NCI-H2196 (cell line): ENCODE data around the gene CTAGE8.
"Not testable (repeated sequence)": the region's sequence is repeated elsewhere in the genome, so short reads cannot be mapped to it uniquely, and the experiment has no call there.

Source experiments
- DNase-seq: peaks from one replicate; lab custom pipeline; 2025; ENCODE audit not compliant: unreplicated experiment; lab: John Stamatoyannopoulos, UW

CTAGE8 gene

DNA sequence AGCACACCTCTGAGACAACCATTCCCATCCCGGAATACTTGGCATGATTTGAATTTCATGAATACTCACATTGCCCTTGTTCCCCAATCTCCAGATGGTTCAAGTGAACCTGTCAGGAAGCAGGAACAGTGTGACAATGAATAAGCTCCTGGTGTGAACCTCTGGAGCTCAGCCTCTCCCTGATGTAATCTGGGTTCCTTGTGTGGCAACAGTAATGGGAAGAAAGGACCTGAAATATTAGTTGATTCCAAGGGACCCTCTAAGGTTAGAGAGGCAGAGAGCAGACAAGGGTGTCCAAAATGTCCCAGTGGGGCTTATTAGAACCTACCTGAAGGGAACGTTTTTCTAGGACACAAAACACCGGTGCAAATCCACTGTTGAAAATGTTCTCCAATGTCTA is 13.0 kb downstream of the CTAGE8 start:
- no peak for DNase-seq

- no peak for DNase-seq
Measured at GRCh38 chr7:144255471-144255897, 13.6 kb downstream of the CTAGE8 start.

GRCh38 chr7:144252307-144252706 is 16.8 kb downstream of the CTAGE8 start:
- not testable (repeated sequence) for DNase-seq

- DNase-seq: not testable (repeated sequence)
Measured at GRCh38 chr7:144247674-144248330, 21.3 kb downstream of the CTAGE8 start.

DNA sequence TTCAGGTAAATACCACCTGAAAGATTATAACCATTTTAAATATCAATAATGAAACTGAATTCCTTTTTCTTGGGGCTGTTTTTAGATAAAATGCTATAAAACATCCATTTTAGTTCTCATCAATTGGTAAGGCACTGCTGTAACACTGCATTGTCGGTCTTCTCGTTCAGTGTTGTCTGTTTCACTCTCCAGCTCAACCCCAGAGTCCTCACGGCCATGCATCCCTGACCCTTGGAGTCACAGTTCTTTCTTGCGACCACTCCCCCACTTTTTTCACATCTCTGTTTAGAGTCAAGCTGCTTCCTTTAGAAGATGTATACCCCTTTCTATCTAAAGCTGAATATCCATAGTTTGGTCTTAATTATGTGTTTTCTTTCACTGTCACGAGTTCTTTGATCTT is 22.1 kb downstream of the CTAGE8 start:
- DNase-seq: not testable (repeated sequence)

DNA sequence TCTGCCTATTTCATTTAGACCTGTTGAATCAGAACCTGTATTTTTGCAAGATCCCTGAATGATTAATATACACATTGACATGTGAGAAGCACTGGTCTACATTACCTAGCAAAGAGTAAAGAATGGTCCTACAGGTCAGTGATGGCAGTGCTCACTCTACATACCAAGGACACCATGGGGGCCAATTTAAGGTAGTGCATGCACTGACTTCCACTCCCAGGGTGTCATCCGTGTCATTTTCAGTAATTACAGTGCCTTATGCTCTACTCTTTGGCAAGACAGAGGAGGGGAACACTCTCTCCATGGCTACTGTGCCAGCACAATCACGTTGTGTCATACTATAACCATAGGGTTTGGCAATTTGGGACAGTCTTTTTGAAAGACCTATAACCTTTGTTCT is 23.7 kb downstream of the CTAGE8 start:
- DNase-seq: not testable (repeated sequence)

DNA sequence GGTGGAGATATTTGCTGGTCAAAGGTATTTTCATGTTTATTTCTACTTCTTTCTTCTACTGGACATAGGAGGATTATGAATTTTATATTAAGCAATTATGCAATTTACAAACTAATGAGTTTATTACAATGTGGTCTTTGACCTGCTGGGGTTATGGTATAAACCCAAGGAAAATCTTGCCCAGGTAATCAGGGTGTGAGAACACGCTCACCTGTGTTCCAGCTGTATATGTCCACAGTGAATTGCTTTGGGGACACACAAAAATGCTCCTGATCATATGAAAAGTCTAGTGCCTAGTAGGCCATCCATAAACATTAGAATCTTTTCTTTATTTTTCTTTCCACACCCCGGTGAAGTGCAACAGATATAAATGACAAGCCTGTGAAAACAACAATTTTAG is 29.7 kb downstream of the CTAGE8 start, which contains the start of gene OR2A42:
Gene OR2A42, minus strand, starts transcription at position 241 of the 400 bp plus-strand sequence. CDS start 6,762 bp downstream, outside the sequence.
- not testable (repeated sequence) for DNase-seq

GRCh38 chr7:144238530-144239082 is 30.5 kb downstream of the CTAGE8 start:
- DNase-seq: not testable (repeated sequence)

DNA sequence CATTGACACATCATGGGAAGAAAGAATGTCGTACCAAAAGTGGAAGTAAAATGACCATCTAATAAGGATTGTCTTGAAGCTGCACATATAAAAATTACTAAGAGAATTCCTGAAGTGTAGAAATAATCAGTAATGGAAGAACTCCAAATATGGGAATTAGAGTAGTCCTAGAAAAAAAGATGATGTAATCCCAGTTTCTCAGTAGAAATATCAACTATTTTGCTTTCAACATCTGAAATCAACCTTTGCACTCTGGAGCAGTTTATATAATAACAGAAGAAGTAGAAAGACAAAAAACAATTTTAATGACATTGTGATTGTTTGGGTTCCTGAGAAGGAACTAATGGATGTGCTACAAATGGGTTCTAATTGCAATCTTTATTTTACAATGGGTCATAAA is 36.0 kb downstream of the CTAGE8 start:
- DNase-seq: not testable (repeated sequence)

- DNase-seq: not testable (repeated sequence)
Measured at GRCh38 chr7:144231027-144231426, 38.1 kb downstream of the CTAGE8 start.

DNA sequence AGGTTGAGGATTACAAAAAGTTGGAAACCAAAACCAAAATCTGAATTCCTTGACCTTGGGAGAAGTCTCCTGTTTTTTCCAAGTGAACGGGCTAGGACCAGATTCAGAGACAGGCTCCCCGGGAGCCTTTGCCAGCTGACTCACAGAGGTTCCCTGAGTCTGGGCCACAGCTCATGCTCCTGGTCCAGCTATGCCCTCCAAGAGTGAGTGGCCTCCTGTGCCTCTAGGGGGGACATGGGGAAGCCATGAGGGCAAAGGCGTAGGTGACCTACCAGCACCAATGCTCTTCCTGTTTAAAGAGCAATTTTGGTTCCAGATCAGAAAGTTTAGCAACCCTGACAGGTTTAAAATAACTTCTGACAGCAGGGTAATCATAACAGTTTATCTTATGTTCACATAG is 40.3 kb downstream of the CTAGE8 start:
- not testable (repeated sequence) for DNase-seq

DNA sequence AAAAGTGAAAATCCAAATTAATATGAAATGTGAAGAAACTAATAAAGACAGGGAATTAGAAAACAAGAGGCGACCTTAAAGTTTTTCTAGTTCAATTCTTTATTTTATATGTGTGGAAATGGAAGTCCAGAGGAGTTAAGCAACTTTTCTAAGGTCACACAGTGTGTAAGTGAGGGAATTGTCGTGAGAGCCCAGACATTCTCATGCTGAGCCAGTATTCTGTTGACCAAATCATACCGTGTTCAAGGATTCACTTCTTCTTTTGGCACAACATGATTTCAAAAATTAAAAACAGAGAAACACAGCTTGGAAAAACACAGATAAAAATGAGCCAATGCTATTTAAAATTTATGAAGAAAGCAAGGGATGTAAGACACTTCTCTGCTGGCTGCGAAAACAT is 42.2 kb downstream of the CTAGE8 start:
- DNase-seq: not testable (repeated sequence)

DNA sequence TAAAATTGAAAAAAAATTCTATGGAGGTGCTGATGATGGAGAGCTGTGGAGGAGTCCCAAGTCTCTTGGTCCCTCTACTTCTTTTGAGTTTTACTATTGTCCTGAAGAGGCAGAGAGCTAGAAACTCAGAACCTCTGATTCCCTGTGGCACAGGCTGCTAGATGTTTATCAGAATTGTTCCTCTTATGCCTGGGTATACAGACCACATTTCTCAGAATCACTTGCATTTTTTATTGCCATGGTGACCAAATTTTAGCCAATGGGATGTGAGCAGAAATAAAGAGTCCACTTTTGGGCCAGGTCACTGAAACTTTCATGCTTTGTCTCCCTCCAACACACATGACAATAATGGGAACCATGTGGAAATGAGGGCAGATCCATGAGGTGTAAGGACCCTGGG is 45.4 kb downstream of the CTAGE8 start:
- not testable (repeated sequence) for DNase-seq

GRCh38 chr7:144220531-144220930 is 48.6 kb downstream of the CTAGE8 start:
- not testable (repeated sequence) for DNase-seq

- not testable (repeated sequence) for DNase-seq
Measured at GRCh38 chr7:144219149-144219548, 49.9 kb downstream of the CTAGE8 start.

GRCh38 chr7:144218581-144218980 is 50.5 kb downstream of the CTAGE8 start:
- DNase-seq: not testable (repeated sequence)

GRCh38 chr7:144217200-144217599 is 51.9 kb downstream of the CTAGE8 start:
- DNase-seq: not testable (repeated sequence)
